SJSA1 (cell line): ENCODE measurements around the gene SLC38A9. TPM values are rescaled to one million over a fixed set of nuclear protein-coding genes. Genes with fewer than 3 reads are reported as not detected.
A peak's percentile ranks its signal among the peaks of the same experiment; 100 is the strongest.
"Not testable (repeated sequence)": the region's sequence is repeated elsewhere in the genome, so short reads cannot be mapped to it uniquely, and the experiment has no call there.

ENCODE experiments used
- DNase-seq, 2 experiments: peaks; one replicate each; pipeline ENCODE4 v3.0.0-alpha.2; 2015 to 2020; ENCODE audit warnings: low spot score in 2 of 2, low read depth in 1 of 2
- H3K27ac ChIP-seq: fragments of 250-450 bp; sonication (Bioruptor Pico); 2 replicates; pipeline ENCODE4 v1.5.1; 2020; ENCODE audit warnings: mild to moderate bottlenecking, moderate library complexity
- H3K27me3 ChIP-seq: fragments of 250-450 bp; sonication (Bioruptor Pico); replicated peaks from 2 replicates; pipeline ENCODE4 v1.5.1; 2020; ENCODE audit warnings: mild to moderate bottlenecking, moderate library complexity
- H3K36me3 ChIP-seq: fragments of 250-450 bp; sonication (Bioruptor Pico); 2 replicates; pipeline ENCODE4 v1.5.1; 2020; ENCODE audit warnings: mild to moderate bottlenecking
- H3K4me1 ChIP-seq: fragments of 250-450 bp; sonication (Bioruptor Pico); replicated peaks from 2 replicates; pipeline ENCODE4 v1.6.1; 2021; ENCODE audit warnings: mild to moderate bottlenecking
- H3K4me3 ChIP-seq: fragments of 250-450 bp; sonication (Bioruptor Pico); 2 replicates; pipeline ENCODE4 v1.5.1; 2020; ENCODE audit warnings: mild to moderate bottlenecking
- H3K9me3 ChIP-seq: fragments of 250-450 bp; sonication (Bioruptor Pico); replicated peaks from 2 replicates; pipeline ENCODE4 v1.5.1; 2020; ENCODE audit warnings: mild to moderate bottlenecking
- total RNA-seq: library from RNA; depleted of rRNA; stranded (reverse); fragments of >200 nt; shearing (Covaris generic); gene quantifications from 2 replicates; pipeline ENCODE4 v1.2.3, GENCODE V29; 2014

The SLC38A9 gene
- total RNA-seq, 1 experiment from 2014 or later: 26.6 TPM

DNA sequence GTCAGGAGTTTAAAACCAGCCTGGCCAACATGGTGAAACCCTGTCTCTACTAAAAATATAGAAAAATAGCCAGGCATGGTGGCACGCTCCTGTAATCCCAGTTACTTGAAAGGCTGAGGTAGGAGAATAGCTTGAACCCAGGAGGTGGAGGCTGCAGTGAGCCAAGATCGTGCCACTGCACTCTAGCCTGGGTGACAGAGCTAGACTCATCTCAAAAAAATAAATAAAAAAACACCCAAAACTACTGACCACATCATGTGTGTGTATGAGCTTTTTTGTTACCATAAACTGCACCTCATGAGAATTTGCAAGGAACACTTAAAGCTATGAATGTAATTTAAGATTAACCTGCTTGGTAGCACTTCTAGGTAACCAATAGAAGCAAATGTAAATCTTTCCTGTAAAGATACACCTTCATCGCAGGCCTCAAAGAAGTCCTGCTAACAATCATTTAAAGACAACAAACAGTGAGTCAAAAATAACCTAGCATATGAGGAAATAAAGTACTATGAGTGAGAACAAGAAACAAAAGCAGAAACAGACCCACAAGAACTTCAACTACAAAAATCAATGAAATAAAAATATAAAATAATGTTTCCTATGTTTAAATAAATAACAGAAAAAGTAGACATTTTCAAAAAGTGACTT lies 13.0 kb downstream of the SLC38A9 start:
- Histone ChIP-seq H3K36me3 (peaks cover 2% of the 10 kb centered on the region; the same call in 1 of the 2 replicates), H3K27ac (no peak overlapping the region), H3K9me3 (no peaks in the 10 kb centered on the region), H3K4me1 (no peaks in the 10 kb centered on the region), H3K4me3 (no peak overlapping the region), H3K27me3 (no peaks in the 10 kb centered on the region)
- no peak for DNase-seq

DNA sequence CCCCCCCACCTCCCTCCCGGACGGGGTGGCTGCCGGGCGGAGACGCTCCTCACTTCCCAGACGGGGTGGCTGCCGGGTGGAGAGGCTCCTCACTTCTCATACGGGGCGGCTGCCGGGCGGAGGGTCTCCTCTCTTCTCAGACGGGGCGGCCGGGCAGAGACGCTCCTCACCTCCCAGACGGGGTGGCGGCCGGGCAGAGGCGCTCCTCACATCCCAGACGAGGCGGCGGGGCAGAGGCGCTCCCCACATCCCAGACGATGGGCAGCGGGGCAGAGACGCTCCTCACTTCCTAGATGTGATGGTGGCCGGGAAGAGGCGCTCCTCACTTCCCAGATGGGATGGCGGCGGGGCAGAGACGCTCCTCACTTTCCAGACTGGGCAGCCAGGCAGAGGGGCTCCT lies 15.4 kb downstream of the SLC38A9 start:
- not testable (repeated sequence) for H3K27ac ChIP-seq, H3K9me3 ChIP-seq, H3K27me3 ChIP-seq, H3K4me1 ChIP-seq, H3K4me3 ChIP-seq, H3K36me3 ChIP-seq, DNase-seq

DNA sequence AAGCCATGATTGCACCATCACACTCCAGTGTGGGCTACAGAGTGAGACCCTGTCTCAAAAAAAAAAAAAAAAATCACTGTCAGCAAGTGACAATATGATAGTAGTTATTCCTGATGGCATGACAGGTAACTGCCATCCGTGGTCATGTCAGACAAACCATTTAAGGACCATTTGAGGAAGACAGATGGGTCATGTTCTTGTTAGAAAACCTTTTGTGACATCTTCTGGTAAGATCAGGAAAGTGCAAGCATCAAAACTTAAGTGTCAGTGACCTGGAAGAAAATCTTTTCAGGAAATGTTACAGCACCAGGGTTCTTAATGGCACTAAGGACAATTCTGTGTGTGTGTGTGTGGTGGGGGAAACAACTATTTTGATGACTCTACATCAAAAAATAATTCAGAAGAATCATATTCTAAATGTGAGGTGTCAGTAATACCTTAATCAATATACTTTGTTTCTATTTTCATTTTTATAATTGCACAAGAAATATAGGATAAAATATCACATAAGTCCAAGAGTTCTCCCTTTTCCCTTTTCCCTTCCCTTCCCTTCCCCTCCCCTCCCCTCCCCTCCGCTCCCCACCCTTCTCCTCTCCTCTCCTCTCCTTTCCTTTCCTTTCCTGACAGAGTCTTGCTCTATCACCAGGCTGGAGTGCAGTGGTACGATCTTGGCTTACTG lies 17.8 kb downstream of the SLC38A9 start:
- peak in 1 of 2 experiments; percentile 24 for DNase-seq
- no peak overlapping the region for H3K4me3 ChIP-seq
- no peaks in the 10 kb centered on the region for H3K27me3 ChIP-seq

DNA sequence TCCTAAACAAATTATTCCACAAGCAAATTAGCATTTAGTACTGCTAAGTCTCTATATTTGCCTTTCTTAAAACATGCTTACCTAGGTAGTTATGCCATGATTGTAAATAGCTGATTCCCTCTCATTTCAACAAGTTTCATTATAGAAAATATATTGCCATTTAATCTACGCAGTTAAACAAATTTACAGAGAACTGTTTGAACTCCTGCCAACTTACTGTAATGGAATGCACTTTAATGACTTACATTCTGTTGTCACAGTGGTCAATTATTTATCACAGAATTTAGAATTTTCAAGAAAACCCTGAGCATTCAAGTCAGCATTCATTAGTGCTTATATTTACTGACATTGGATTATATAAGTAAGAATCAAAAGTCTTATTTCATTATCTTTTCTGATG lies 19.6 kb downstream of the SLC38A9 start:
- Histone ChIP-seq H3K9me3 (no peaks in the 10 kb centered on the region), H3K36me3 (no peaks in the 10 kb centered on the region), H3K27ac (no peak overlapping the region), H3K27me3 (no peaks in the 10 kb centered on the region), H3K4me1 (no peaks in the 10 kb centered on the region), H3K4me3 (no peak overlapping the region)
- no peak for DNase-seq

More for the DNA sequence above, 17.8 kb downstream of the SLC38A9 start:
- Histone ChIP-seq H3K36me3 (no peaks in the 10 kb centered on the region), H3K27ac (no peak overlapping the region), H3K4me1 (no peaks in the 10 kb centered on the region), H3K9me3 (no peaks in the 10 kb centered on the region)

DNA sequence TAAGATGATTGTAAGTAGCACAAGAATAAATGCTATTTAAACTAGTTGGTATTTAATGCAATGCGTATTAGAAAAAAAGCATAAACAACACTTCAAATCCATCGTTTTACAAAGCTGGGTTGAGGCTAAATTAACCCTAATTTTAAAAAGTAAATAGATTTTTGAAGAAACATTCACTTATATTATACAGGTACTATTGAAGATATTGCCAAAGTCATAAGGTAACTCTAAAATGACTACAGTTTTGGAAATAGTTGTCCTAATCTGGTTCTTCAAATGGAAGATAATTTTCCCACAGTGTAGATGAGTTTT lies 20.1 kb downstream of the SLC38A9 start:
- no peaks in the 10 kb centered on the region for H3K27me3 ChIP-seq
- no peak overlapping the region for H3K27ac ChIP-seq
- no peak for DNase-seq
- no peaks in the 10 kb centered on the region for H3K4me1 ChIP-seq
- H3K4me3 ChIP-seq: no peak overlapping the region
- H3K9me3 ChIP-seq: no peaks in the 10 kb centered on the region
- no peaks in the 10 kb centered on the region for H3K36me3 ChIP-seq

DNA sequence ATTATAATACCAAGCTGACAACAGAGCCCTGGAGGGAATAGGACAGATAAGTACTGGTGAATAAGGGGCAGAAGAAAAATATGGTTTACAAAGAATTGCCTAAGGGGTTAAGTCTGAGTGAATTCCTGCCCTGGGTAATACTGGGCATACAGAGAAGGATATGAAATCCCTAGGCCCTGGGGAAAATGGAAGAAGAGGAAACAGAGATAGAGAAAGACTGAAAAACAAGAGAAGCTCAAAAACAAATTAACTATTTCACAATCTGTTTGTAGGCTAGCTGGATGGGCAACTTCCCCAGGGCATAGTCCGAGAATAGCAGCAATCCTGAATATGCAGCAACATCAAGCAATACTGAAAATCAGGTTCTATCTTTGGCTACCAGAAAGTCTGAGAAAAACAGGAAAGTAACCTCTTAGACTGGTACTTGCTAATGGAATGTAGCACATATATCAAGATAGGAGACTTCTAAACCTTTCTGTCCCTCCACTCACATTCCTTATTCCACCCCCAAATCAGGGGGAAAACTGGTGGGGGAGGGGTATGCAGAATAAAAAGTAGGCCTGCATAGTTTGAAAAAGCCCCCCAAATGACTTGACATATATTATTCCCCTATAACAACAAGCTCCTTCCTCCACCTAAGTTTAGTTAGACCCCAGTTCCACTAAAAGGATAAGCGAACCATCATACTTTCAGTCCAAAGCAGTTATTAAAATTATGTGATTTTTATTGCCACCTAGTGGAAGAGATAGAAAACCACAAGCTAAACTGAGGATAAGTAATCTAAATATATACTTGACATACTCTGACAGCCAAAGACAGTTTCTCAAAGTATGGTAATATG lies 20.6 kb downstream of the SLC38A9 start:
- DNase-seq: peak in 1 of 2 experiments; percentile 29
- H3K9me3 ChIP-seq: no peaks in the 10 kb centered on the region

DNA sequence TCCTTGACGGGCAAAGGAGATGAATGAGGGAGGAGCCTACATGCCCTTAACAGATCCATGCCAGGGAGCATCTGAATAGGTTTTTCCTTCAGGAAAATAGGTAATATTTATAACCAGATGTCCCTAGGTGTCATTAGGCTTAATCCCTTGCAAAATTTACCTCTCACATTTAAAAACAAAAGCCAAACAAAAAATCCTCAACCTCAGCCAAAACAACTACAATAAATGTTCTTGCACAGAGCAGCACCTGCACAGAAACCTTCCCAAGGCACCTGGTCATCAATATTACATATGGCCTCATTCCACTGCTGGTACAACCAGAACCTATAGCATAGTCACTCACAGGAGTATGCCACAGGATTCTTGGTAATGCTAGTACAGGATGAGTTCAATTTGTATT lies 30.1 kb downstream of the SLC38A9 start:
- Histone ChIP-seq H3K27me3 (no peaks in the 10 kb centered on the region), H3K9me3 (no peaks in the 10 kb centered on the region), H3K4me1 (no peaks in the 10 kb centered on the region), H3K4me3 (no peak overlapping the region), H3K27ac (no peak overlapping the region), H3K36me3 (no peaks in the 10 kb centered on the region)
- DNase-seq: no peak

More for the DNA sequence above, 20.6 kb downstream of the SLC38A9 start:
- no peaks in the 10 kb centered on the region for H3K27me3 ChIP-seq
- no peaks in the 10 kb centered on the region for H3K36me3 ChIP-seq
- no peaks in the 10 kb centered on the region for H3K4me1 ChIP-seq
- H3K27ac ChIP-seq: no peak overlapping the region
- H3K4me3 ChIP-seq: no peak overlapping the region

DNA sequence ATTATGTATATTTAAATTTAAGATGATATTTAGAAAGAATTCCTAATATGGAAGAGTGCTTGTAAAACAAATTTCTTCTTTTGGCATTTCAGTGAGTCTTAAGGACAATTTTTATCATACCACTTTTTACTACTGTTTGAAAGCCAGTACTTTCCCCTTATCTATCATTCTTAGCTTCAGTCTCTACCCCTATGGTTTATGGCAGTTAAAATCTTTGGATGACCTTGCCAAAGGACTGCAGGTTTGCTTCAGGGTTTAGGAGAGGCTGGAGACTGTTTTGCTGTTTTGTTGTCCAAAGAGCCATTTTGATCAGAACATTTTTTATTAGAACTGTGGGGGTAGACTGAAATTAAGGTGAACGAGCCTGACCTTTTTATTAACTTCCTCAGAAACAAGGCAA lies 30.8 kb downstream of the SLC38A9 start:
- Histone ChIP-seq H3K4me3 (no peak overlapping the region), H3K4me1 (no peaks in the 10 kb centered on the region)
- no peak for DNase-seq

DNA sequence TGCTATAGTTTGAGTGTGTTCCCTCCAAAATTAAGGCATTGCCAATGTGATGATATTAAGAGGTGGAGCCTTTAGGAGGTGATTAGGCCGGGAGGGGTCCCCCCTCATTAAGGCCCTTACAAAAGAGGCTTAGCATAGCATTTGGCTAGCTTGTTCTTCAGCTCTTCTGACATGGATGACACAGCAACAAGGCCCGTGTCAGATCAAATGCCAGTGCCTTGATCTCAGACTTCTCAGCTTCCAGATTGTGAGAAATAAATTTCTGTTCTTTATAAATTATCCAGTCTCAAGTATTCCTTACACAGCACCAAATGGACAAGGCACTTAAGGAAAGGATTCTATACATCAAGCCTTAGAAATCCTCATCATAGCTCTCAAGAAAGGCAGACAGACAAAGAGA lies 31.8 kb downstream of the SLC38A9 start:
- no peak for DNase-seq
- Histone ChIP-seq H3K36me3 (no peaks in the 10 kb centered on the region), H3K9me3 (no peaks in the 10 kb centered on the region), H3K27ac (no peak overlapping the region), H3K27me3 (no peaks in the 10 kb centered on the region), H3K4me1 (no peaks in the 10 kb centered on the region), H3K4me3 (no peak overlapping the region)

More for the DNA sequence above, 30.8 kb downstream of the SLC38A9 start:
- H3K36me3 ChIP-seq: no peaks in the 10 kb centered on the region
- H3K27me3 ChIP-seq: no peaks in the 10 kb centered on the region
- no peak overlapping the region for H3K27ac ChIP-seq
- no peaks in the 10 kb centered on the region for H3K9me3 ChIP-seq

DNA sequence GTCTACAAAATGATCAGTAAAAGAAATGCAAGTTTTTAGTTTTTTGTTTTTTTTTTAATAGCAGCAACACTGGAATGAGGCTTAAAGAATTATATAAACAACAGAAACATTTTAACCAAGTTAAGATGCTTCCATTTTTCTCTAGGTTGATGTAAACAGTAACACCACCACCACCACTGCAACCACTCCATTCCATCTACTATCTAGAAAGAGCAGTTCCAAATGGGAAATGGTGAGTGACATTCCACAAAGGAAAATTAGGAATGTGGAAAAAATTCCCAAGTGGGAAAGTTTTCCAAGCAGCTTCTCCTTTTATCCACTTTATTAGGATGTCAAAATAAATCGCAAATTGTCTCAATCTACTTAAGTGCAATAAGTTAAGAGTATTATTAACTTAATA lies 32.6 kb downstream of the SLC38A9 start:
- Histone ChIP-seq H3K27ac (no peak overlapping the region), H3K9me3 (no peaks in the 10 kb centered on the region), H3K27me3 (no peaks in the 10 kb centered on the region), H3K4me3 (no peak overlapping the region), H3K4me1 (no peaks in the 10 kb centered on the region), H3K36me3 (no peaks in the 10 kb centered on the region)
- no peak for DNase-seq

DNA sequence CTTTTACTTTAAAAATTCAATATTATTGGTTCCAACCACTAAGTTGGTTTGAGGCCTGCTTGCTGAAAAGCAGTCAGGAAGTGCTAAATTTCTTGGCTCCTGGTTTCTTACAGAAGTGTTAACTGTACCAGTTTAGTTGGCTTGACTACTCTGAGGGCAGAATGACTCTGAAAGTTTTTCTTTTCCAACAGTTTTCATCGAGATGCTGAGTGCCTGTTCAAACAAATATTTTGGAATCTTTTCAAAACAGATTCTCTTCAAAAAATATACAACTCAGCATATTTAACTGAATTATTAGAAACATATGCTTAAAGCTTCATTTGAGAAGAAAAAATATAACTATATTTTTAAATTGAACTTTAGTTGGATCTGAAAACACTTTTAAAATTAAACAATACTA lies 37.0 kb downstream of the SLC38A9 start:
- DNase-seq: no peak
- Histone ChIP-seq H3K27me3 (no peaks in the 10 kb centered on the region), H3K27ac (no peak overlapping the region)

DNA sequence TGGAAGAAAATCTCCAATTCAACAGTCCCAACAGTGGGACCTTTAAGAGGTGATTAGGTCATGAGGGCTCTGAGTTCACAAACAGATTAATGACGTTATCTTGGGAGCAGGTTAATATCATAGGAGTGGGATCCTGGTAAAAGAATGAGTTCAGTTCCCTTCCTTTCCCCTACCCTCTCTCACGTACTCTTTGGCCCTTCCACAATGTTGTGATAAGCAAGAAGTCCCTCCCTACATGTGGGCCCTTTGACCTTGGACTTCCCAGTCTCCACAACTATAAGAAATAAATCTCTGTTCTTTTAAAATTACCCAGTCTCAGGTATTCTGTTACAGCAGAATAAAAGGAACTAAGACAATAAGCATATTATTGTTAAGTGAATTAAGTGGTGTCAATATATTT lies 37.8 kb downstream of the SLC38A9 start:
- no peak overlapping the region for H3K4me3 ChIP-seq
- H3K36me3 ChIP-seq: no peaks in the 10 kb centered on the region; the same call in 1 of the 2 replicates
- H3K4me1 ChIP-seq: no peaks in the 10 kb centered on the region
- H3K9me3 ChIP-seq: no peaks in the 10 kb centered on the region
- no peaks in the 10 kb centered on the region for H3K27me3 ChIP-seq
- DNase-seq: no peak
- no peak overlapping the region for H3K27ac ChIP-seq

More for the DNA sequence above, 37.0 kb downstream of the SLC38A9 start:
- H3K36me3 ChIP-seq: no peaks in the 10 kb centered on the region; the same call in 1 of the 2 replicates
- no peak overlapping the region for H3K4me3 ChIP-seq
- H3K4me1 ChIP-seq: no peaks in the 10 kb centered on the region
- no peaks in the 10 kb centered on the region for H3K9me3 ChIP-seq

DNA sequence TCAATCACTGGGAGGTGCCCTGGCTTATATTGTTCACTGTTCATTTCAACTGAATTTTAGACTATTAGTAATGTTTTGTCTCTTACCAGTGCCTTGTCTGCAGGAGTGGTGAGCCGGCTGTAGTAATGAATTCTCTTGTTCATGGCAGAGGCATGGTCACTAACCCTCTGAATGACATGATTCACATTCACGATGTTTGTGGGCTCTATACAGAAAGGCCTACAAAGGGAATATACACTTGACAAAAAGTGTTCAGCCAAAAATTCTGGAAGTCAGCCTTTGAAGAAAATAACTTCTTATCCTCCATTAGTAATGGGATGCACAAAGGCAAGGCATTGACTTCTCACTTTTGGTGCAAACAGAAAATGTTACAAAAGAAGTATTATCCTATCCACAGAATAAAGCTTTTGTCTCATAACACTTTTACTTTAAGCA lies 39.6 kb downstream of the SLC38A9 start:
- no peak for DNase-seq
- Histone ChIP-seq H3K4me1 (peaks cover 13% of the 10 kb centered on the region), H3K27me3 (no peaks in the 10 kb centered on the region), H3K9me3 (no peaks in the 10 kb centered on the region), H3K36me3 (no peaks in the 10 kb centered on the region; the same call in 1 of the 2 replicates), H3K4me3 (no peak overlapping the region), H3K27ac (no peak overlapping the region)

DNA sequence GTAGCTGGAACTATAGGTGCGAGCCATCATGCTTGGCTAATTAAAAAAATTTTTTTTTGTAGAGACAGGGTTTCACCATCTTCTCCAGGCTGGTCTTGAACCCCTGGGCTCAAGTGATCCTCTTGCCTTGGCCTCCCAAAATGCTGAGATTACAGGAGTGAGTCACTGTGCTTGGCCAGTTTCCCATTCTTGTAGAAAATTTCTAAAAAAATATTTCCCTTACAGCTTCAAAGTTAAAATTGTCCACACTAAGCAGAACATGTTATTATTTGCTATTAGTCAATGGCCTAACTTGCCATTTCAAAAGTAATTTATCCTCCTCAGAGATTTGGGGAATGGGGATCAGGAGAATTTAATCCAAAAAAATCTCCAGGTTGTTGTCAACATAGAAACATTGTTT lies 40.1 kb downstream of the SLC38A9 start:
- peaks cover 13% of the 10 kb centered on the region for H3K4me1 ChIP-seq
- H3K36me3 ChIP-seq: no peaks in the 10 kb centered on the region; the same call in 1 of the 2 replicates
- no peak for DNase-seq
- no peak overlapping the region for H3K27ac ChIP-seq
- no peak overlapping the region for H3K4me3 ChIP-seq
- no peaks in the 10 kb centered on the region for H3K27me3 ChIP-seq
- H3K9me3 ChIP-seq: no peaks in the 10 kb centered on the region
